SK-N-SH treated with all-trans-retinoic acid at 6 μM for 48 hours (cell line): ENCODE results near the gene PROK1.

Experiments used
- ATAC-seq: fragments of 200-7000 bp; cut with Tn5 transposase; 3 replicates; pipeline ENCODE4 v1.9.1; 2020; ENCODE audit warnings: mild to moderate bottlenecking, moderate library complexity
- BACH2 ChIP-seq: fragments of 250-450 bp; sonication (Bioruptor Pico); IDR thresholded peaks from 2 replicates; pipeline ENCODE4 v1.9.0; 2021; ENCODE audit warnings: mild to moderate bottlenecking, borderline replicate concordance
- CSDC2 ChIP-seq: fragments of 250-450 bp; sonication (Bioruptor Pico); IDR thresholded peaks from 2 replicates; pipeline ENCODE4 v1.5.0; 2020; ENCODE audit warnings: mild to moderate bottlenecking, moderate library complexity
- ESRRG ChIP-seq: fragments of 250-450 bp; sonication (Bioruptor Pico); IDR thresholded peaks from 2 replicates; pipeline ENCODE4 v1.6.1; 2021; ENCODE audit warnings: mild to moderate bottlenecking
- GLIS3 ChIP-seq: fragments of 250-450 bp; sonication (Bioruptor Pico); IDR thresholded peaks from 2 replicates; pipeline ENCODE4 v1.5.0; 2020; ENCODE audit warnings: mild to moderate bottlenecking, moderate library complexity
- ISL1 ChIP-seq: fragments of 250-450 bp; sonication (Bioruptor Pico); IDR thresholded peaks from 2 replicates; pipeline ENCODE4 v2.1.2; 2022; ENCODE audit warnings: mild to moderate bottlenecking, moderate library complexity
- PATZ1 ChIP-seq: fragments of 250-450 bp; sonication (Bioruptor Pico); IDR thresholded peaks from 2 replicates; pipeline ENCODE4 v1.8.0; 2020; ENCODE audit warnings: mild to moderate bottlenecking, moderate library complexity, borderline replicate concordance
- POU6F1 ChIP-seq: fragments of 250-450 bp; sonication (Bioruptor Pico); IDR thresholded peaks from 2 replicates; pipeline ENCODE4 v1.8.0; 2021; ENCODE audit warnings: low read depth, mild to moderate bottlenecking, moderate library complexity, borderline replicate concordance
- PPARA ChIP-seq: fragments of 250-450 bp; sonication (Bioruptor Pico); IDR thresholded peaks from 2 replicates; pipeline ENCODE4 v1.5.0; 2020; ENCODE audit warnings: mild to moderate bottlenecking, borderline replicate concordance
- RARB ChIP-seq: fragments of 250-450 bp; sonication (Bioruptor Pico); IDR thresholded peaks from 2 replicates; pipeline ENCODE4 v1.8.0; 2021; ENCODE audit warnings: mild to moderate bottlenecking, moderate library complexity
- SNAI2 ChIP-seq: fragments of 250-450 bp; sonication (Bioruptor Pico); IDR thresholded peaks from 2 replicates; pipeline ENCODE4 v1.5.0; 2020; ENCODE audit warnings: mild to moderate bottlenecking, moderate library complexity
- TCF4 ChIP-seq: fragments of 250-450 bp; sonication (Bioruptor Pico); IDR thresholded peaks from 2 replicates; pipeline ENCODE4 v1.8.0; 2021; ENCODE audit warnings: mild to moderate bottlenecking, moderate library complexity, borderline replicate concordance
- ZC3H10 ChIP-seq: fragments of 250-450 bp; sonication (Bioruptor Pico); IDR thresholded peaks from 2 replicates; pipeline ENCODE4 v1.5.1; 2021; ENCODE audit warnings: mild to moderate bottlenecking, moderate library complexity
- ZFP3 ChIP-seq: fragments of 250-450 bp; sonication (Bioruptor Pico); IDR thresholded peaks from 2 replicates; pipeline ENCODE4 v1.5.0; 2020; ENCODE audit warnings: mild to moderate bottlenecking, moderate library complexity
- ZFP30 ChIP-seq: fragments of 450-650 bp; formaldehyde crosslinking; IDR thresholded peaks from 2 replicates; pipeline ENCODE4 v1.5.0; 2022; ENCODE audit warnings: mild to moderate bottlenecking, moderate library complexity
- ZNF565 ChIP-seq: fragments of 450-650 bp; formaldehyde crosslinking; conservative IDR thresholded peaks from 2 replicates; pipeline ENCODE4 v1.5.0; 2020; ENCODE audit warnings: low read depth, mild to moderate bottlenecking, moderate library complexity
- ZNF70 ChIP-seq: fragments of 450-650 bp; formaldehyde crosslinking; IDR thresholded peaks from 2 replicates; pipeline ENCODE4 v1.5.0; 2020; ENCODE audit warnings: mild to moderate bottlenecking, moderate library complexity
- ZNF8 ChIP-seq: fragments of 450-650 bp; formaldehyde crosslinking; IDR thresholded peaks from 2 replicates; pipeline ENCODE4 v1.5.0; 2020; ENCODE audit warnings: mild to moderate bottlenecking, moderate library complexity
- TF ChIP-seq, protein P1 (sequence below): fragments of 250-450 bp; sonication (Bioruptor Pico); IDR thresholded peaks from 2 replicates; pipeline ENCODE4 v1.5.1; 2020; ENCODE audit warnings: low read depth, mild to moderate bottlenecking, moderate library complexity
- TF ChIP-seq, protein P2 (sequence below): fragments of 250-450 bp; sonication (Bioruptor Pico); IDR thresholded peaks from 2 replicates; pipeline ENCODE4 v1.5.1; 2021; ENCODE audit warnings: mild to moderate bottlenecking, moderate library complexity
- TF ChIP-seq, protein P3 (sequence below): fragments of 250-450 bp; sonication (Bioruptor Pico); IDR thresholded peaks from 2 replicates; pipeline ENCODE4 v1.5.0; 2020; ENCODE audit warnings: mild to moderate bottlenecking, moderate library complexity

Gene PROK1

DNA sequence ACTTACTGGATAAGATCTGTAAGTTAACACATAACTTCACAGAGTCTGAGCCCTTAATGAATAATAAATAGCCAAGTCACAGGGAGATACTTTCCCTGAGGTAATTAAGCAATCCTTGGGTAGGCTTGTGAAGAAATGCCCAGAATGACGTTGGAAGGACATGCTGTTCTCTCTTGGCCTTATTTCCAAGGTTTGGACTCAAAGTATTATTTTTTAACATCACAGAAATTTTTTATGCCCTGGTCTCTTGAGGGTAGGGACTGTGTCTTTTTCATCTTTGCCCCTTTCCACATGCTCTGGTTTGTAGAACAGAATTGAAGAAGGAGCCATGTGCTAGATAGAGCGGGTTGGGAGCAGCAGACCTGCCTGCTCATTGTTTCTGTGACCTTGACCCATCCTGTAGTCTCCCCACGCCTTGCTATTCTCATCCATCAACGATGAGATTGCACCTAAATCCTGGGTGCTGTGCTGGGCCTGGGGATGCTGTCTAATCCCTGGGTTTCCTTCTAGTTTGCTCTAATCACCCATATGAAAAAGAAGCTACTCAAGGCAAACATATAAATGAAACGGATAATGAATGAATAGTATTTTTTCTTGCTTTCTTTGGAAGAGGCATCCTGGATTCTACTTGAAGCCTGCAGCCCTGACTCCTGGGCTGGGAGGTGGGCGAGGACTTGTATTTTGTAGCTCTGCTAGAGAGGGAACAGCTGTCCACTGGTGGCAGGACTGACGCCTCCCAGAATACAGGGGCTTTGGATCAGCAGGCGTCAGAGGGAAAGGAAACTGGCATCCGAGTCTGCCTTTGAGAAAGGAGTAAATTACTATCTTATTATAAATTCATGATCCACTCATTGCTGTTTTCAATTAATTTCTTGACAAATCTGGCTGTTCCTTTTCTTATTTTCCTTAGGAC lies 26.0 kb upstream of the PROK1 start:
- no peak for ATAC-seq
- TF ChIP-seq PATZ1 (CRISPR knock-in tag): no peak
- TF ChIP-seq ZNF565 (CRISPR knock-in tag): no peak
- TF ChIP-seq, protein P1, sequence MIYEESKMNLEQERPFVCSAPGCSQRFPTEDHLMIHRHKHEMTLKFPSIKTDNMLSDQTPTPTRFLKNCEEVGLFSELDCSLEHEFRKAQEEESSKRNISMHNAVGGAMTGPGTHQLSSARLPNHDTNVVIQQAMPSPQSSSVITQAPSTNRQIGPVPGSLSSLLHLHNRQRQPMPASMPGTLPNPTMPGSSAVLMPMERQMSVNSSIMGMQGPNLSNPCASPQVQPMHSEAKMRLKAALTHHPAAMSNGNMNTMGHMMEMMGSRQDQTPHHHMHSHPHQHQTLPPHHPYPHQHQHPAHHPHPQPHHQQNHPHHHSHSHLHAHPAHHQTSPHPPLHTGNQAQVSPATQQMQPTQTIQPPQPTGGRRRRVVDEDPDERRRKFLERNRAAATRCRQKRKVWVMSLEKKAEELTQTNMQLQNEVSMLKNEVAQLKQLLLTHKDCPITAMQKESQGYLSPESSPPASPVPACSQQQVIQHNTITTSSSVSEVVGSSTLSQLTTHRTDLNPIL (CRISPR knock-in tag): no peak
- no peak for TF ChIP-seq BACH2
- TF ChIP-seq ZFP30: no peak
- TF ChIP-seq ISL1 (CRISPR knock-in tag): no peak
- no peak for TF ChIP-seq SNAI2 (CRISPR knock-in tag)
- TF ChIP-seq ZC3H10: no peak
- no peak for TF ChIP-seq CSDC2 (CRISPR knock-in tag)
- no peak for TF ChIP-seq ESRRG (CRISPR knock-in tag)

DNA sequence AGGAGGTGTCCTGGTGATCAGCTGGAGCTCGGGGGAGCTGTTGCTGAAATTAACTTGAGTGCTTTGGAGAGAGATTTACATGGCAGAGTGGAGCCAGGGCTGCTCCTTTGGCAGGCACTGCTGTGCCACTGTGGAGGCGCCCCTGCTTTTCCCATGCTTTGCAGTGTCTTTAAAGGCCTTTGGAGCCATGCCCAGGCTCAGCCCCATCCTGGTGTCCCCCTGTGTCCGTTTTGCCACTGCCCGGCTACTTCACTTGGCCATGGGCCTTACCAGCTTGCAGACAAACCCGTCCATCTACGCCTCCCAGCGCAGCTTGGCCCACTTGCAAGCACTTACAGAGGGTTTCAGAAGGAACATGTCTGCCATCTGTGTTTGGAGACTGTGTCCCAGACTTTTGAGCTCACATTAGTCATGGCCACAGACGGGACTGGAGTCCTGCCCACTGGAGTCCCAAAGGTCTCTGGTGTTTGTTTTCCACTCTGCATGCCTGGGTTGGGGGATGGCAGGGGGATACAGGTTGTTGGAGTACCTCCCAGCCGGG lies 25.3 kb upstream of the PROK1 start:
- no peak for ATAC-seq
- no peak for TF ChIP-seq GLIS3
- no peak for TF ChIP-seq ISL1 (CRISPR knock-in tag)
- TF ChIP-seq ZFP30: no peak
- no peak for TF ChIP-seq RARB (CRISPR knock-in tag)
- TF ChIP-seq, protein P1 (CRISPR knock-in tag): no peak

GRCh38 chr1:110426854-110427253 lies 24.1 kb upstream of the PROK1 start:
- TF ChIP-seq BACH2 (no peak), ZNF8 (CRISPR knock-in tag) (no peak), PATZ1 (CRISPR knock-in tag) (no peak), GLIS3 (no peak), POU6F1 (no peak), RARB (CRISPR knock-in tag) (no peak), ZFP30 (no peak), ZNF70 (CRISPR knock-in tag) (no peak), PPARA (no peak), TCF4 (CRISPR knock-in tag) (no peak), SNAI2 (CRISPR knock-in tag) (no peak), CSDC2 (CRISPR knock-in tag) (no peak), ZFP3 (CRISPR knock-in tag) (no peak)
- TF ChIP-seq, protein P1 (CRISPR knock-in tag): no peak
- TF ChIP-seq, protein P2, sequence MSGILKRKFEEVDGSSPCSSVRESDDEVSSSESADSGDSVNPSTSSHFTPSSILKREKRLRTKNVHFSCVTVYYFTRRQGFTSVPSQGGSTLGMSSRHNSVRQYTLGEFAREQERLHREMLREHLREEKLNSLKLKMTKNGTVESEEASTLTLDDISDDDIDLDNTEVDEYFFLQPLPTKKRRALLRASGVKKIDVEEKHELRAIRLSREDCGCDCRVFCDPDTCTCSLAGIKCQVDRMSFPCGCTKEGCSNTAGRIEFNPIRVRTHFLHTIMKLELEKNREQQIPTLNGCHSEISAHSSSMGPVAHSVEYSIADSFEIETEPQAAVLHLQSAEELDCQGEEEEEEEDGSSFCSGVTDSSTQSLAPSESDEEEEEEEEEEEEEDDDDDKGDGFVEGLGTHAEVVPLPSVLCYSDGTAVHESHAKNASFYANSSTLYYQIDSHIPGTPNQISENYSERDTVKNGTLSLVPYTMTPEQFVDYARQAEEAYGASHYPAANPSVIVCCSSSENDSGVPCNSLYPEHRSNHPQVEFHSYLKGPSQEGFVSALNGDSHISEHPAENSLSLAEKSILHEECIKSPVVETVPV (CRISPR knock-in tag): no peak
- TF ChIP-seq, protein P3, sequence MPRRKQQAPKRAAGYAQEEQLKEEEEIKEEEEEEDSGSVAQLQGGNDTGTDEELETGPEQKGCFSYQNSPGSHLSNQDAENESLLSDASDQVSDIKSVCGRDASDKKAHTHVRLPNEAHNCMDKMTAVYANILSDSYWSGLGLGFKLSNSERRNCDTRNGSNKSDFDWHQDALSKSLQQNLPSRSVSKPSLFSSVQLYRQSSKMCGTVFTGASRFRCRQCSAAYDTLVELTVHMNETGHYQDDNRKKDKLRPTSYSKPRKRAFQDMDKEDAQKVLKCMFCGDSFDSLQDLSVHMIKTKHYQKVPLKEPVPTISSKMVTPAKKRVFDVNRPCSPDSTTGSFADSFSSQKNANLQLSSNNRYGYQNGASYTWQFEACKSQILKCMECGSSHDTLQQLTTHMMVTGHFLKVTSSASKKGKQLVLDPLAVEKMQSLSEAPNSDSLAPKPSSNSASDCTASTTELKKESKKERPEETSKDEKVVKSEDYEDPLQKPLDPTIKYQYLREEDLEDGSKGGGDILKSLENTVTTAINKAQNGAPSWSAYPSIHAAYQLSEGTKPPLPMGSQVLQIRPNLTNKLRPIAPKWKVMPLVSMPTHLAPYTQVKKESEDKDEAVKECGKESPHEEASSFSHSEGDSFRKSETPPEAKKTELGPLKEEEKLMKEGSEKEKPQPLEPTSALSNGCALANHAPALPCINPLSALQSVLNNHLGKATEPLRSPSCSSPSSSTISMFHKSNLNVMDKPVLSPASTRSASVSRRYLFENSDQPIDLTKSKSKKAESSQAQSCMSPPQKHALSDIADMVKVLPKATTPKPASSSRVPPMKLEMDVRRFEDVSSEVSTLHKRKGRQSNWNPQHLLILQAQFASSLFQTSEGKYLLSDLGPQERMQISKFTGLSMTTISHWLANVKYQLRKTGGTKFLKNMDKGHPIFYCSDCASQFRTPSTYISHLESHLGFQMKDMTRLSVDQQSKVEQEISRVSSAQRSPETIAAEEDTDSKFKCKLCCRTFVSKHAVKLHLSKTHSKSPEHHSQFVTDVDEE (CRISPR knock-in tag): no peak

More at GRCh38 chr1:110426854-110427253, 24.1 kb upstream of the PROK1 start:
- no peak for ATAC-seq
